ENCODE data around the gene NSD1.

NSD1 gene

GRCh38 chr5:177097016-177097985, 36.3 kb upstream of the NSD1 start:
- DNase-seq = no peak

GRCh38 chr5:177098120-177098469, 35.5 kb upstream of the NSD1 start:
- DNase-seq = no peak

- DNase-seq = no peak
Observed at GRCh38 chr5:177098470-177099141, 35.0 kb upstream of the NSD1 start.

GRCh38 chr5:177099422-177100093, 34.0 kb upstream of the NSD1 start:
- no peak for DNase-seq

- DNase-seq = no peak
Observed at GRCh38 chr5:177100714-177101121, 32.9 kb upstream of the NSD1 start.

- no peak for DNase-seq
Observed at GRCh38 chr5:177103523-177104253, 29.9 kb upstream of the NSD1 start.

- DNase-seq = no peak
Observed at GRCh38 chr5:177105691-177106476, 27.7 kb upstream of the NSD1 start.

GRCh38 chr5:177107159-177107558, 26.4 kb upstream of the NSD1 start:
- DNase-seq = no peak

GRCh38 chr5:177109810-177110209, 23.8 kb upstream of the NSD1 start:
- no peak for DNase-seq

- DNase-seq = peak in 1 of 2 donors; percentile 63
Observed at GRCh38 chr5:177111720-177112394, 21.7 kb upstream of the NSD1 start.

GRCh38 chr5:177112589-177113220, 20.9 kb upstream of the NSD1 start:
- DNase-seq = no peak

GRCh38 chr5:177113566-177114424, 19.8 kb upstream of the NSD1 start:
- DNase-seq = peak; percentile 48 to 95

GRCh38 chr5:177116631-177117373, 16.8 kb upstream of the NSD1 start:
- peak; percentile 74 to 80 for DNase-seq

GRCh38 chr5:177117441-177118045, 16.0 kb upstream of the NSD1 start:
- no peak for DNase-seq

GRCh38 chr5:177122566-177122965, 11.0 kb upstream of the NSD1 start:
- no peak for DNase-seq

GRCh38 chr5:177123789-177124485, 9.6 kb upstream of the NSD1 start:
- no peak for DNase-seq

GRCh38 chr5:177124486-177124991, 9.0 kb upstream of the NSD1 start:
- no peak for DNase-seq

- no peak for DNase-seq
Observed at GRCh38 chr5:177126771-177127170, 6.8 kb upstream of the NSD1 start.
